HEK293 (cell line): Measurements from ENCODE around the gene MAU2.
"Not testable (repeated sequence)": the region's sequence is repeated elsewhere in the genome, so short reads cannot be mapped to it uniquely, and the experiment has no call there.

ENCODE experiments used
- CTCF ChIA-PET: fragments of 350-600 bp; formaldehyde crosslinking; extraction: SDS; loops from one replicate; lab custom pipeline; 2021; ENCODE audit warnings: antibody characterized with exemption; lab: Yijun Ruan, JAX
- POLR2A ChIA-PET: fragments of 300-600 bp; formaldehyde crosslinking; extraction: SDS; loops from one replicate; lab custom pipeline; 2020; ENCODE audit warnings: antibody characterized with exemption, inconsistent platforms; lab: Yijun Ruan, JAX
- H3K27ac ChIP-seq: fragments of 200-500 bp; sonication (Bioruptor generic); 2 replicates; pipeline ENCODE4 v1.5.1; 2014; ENCODE audit warnings: low read depth, low read length, control low read depth, inconsistent platforms; ENCODE audit errors: extremely low read depth
- H3K36me3 ChIP-seq, 2 experiments: fragments of 200-500 bp in 1 of 2; sonication (Bioruptor generic) in 1 of 2; 1 replicate in 1 of 2; 2 replicates in 1 of 2; pipeline ENCODE4 v1.5.1; 2014 to 2017; ENCODE audit warnings: inconsistent platforms in 2 of 2, low read length in 2 of 2; ENCODE audit not compliant: control insufficient read depth in 2 of 2, insufficient read depth in 1 of 2
- H3K4me1 ChIP-seq: fragments of 200-500 bp; sonication (Bioruptor generic); 2 replicates; pipeline ENCODE4 v1.5.1; 2014; ENCODE audit warnings: mild to moderate bottlenecking, low read length, inconsistent platforms; ENCODE audit not compliant: control insufficient read depth, insufficient read depth
- H3K4me3 ChIP-seq: 2 replicates; pipeline ENCODE4 v1.5.1; 2011; ENCODE audit warnings: low read depth, mild to moderate bottlenecking, control low read depth, low read length, moderate library complexity
- H3K9me3 ChIP-seq: fragments of 200-500 bp; sonication (Bioruptor generic); 2 replicates; pipeline ENCODE4 v1.5.1; 2014; ENCODE audit warnings: low read depth, low read length, inconsistent platforms; ENCODE audit not compliant: control insufficient read depth, insufficient read depth
- CTCF ChIP-seq: fragments of 450-650 bp; formaldehyde crosslinking; IDR thresholded peaks from 2 replicates; pipeline ENCODE4 v1.5.1; 2016; ENCODE audit warnings: missing biosample characterization, missing genetic modification characterization
- FEZF1 ChIP-seq: fragments of 450-650 bp; formaldehyde crosslinking; IDR thresholded peaks from 2 replicates; pipeline ENCODE4 v1.5.1; 2016; ENCODE audit warnings: missing biosample characterization, missing genetic modification characterization
- GLIS1 ChIP-seq: fragments of 450-650 bp; formaldehyde crosslinking; IDR thresholded peaks from 2 replicates; pipeline ENCODE4 v1.5.1; 2016; ENCODE audit warnings: missing biosample characterization, missing genetic modification characterization
- MEIS1 ChIP-seq: sonication (generic); formaldehyde crosslinking; IDR thresholded peaks from 2 replicates; pipeline ENCODE4 v1.8.1; 2022; ENCODE audit warnings: missing genetic modification reagents, mild to moderate bottlenecking, borderline replicate concordance
- REPIN1 ChIP-seq: fragments of 450-650 bp; formaldehyde crosslinking; IDR thresholded peaks from 2 replicates; pipeline ENCODE4 v1.5.1; 2017; ENCODE audit warnings: missing biosample characterization, missing genetic modification characterization, low read depth
- TSHZ1 ChIP-seq: fragments of 450-650 bp; formaldehyde crosslinking; IDR thresholded peaks from 2 replicates; pipeline ENCODE4 v1.5.1; 2016; ENCODE audit warnings: missing biosample characterization, missing genetic modification characterization, borderline replicate concordance
- ZBTB44 ChIP-seq: fragments of 450-650 bp; IDR thresholded peaks from 2 replicates; pipeline ENCODE4 v1.5.1; 2018; ENCODE audit warnings: missing biosample characterization, mild to moderate bottlenecking, missing genetic modification characterization
- ZBTB49 ChIP-seq: fragments of 450-650 bp; formaldehyde crosslinking; IDR thresholded peaks from 2 replicates; pipeline ENCODE4 v1.5.1; 2016; ENCODE audit warnings: missing biosample characterization, missing genetic modification characterization, low read depth
- ZNF18 ChIP-seq: fragments of 450-650 bp; formaldehyde crosslinking; IDR thresholded peaks from 2 replicates; pipeline ENCODE4 v1.5.1; 2016; ENCODE audit warnings: missing biosample characterization, missing genetic modification characterization
- ZNF2 ChIP-seq: fragments of 450-650 bp; formaldehyde crosslinking; IDR thresholded peaks from 2 replicates; pipeline ENCODE4 v1.5.1; 2016; ENCODE audit warnings: missing biosample characterization, missing genetic modification characterization
- ZNF266 ChIP-seq: fragments of 450-650 bp; formaldehyde crosslinking; IDR thresholded peaks from 2 replicates; pipeline ENCODE4 v1.5.1; 2016; ENCODE audit warnings: missing biosample characterization, missing genetic modification characterization, low read depth
- ZNF423 ChIP-seq: fragments of 450-650 bp; formaldehyde crosslinking; IDR thresholded peaks from 2 replicates; pipeline ENCODE4 v1.5.1; 2016; ENCODE audit warnings: missing biosample characterization, missing genetic modification characterization
- ZNF530 ChIP-seq: fragments of 450-650 bp; formaldehyde crosslinking; IDR thresholded peaks from 2 replicates; pipeline ENCODE4 v1.5.1; 2016; ENCODE audit warnings: low read depth, missing biosample characterization, missing genetic modification characterization
- ZNF555 ChIP-seq: fragments of 450-650 bp; formaldehyde crosslinking; conservative IDR thresholded peaks from 2 replicates; pipeline ENCODE4 v1.5.1; 2017; ENCODE audit warnings: missing biosample characterization, mild to moderate bottlenecking, missing genetic modification characterization, inconsistent platforms
- ZSCAN5A ChIP-seq: fragments of 450-650 bp; formaldehyde crosslinking; IDR thresholded peaks from 2 replicates; pipeline ENCODE4 v1.5.1; 2016; ENCODE audit warnings: missing biosample characterization, missing genetic modification characterization

The MAU2 gene

GRCh38 chr19:19379527-19379926, 58.9 kb downstream of the MAU2 start:
- H3K36me3 ChIP-seq: no peaks in the 10 kb centered on the region
- no peak overlapping the region for H3K27ac ChIP-seq
- CTCF ChIA-PET: interaction anchor here (0.6 to 0.9 kb wide), 2 partner anchors 12 to 14 kb away, joined by 3 read pairs; no protein-coding TSS in a partner anchor
- no peak overlapping the region for H3K4me3 ChIP-seq
- peaks cover 9% of the 10 kb centered on the region for H3K4me1 ChIP-seq
- TF ChIP-seq ZNF423 (tag by site-specific recombination) (no peak), FEZF1 (tag by site-specific recombination) (no peak), MEIS1 (no peak), ZNF2 (tag by site-specific recombination) (no peak), ZNF18 (tag by site-specific recombination) (no peak), ZSCAN5A (tag by site-specific recombination) (no peak), CTCF (tag by site-specific recombination) (no peak), TSHZ1 (tag by site-specific recombination) (no peak), REPIN1 (no peak), GLIS1 (no peak), ZBTB44 (tag by site-specific recombination) (no peak), ZBTB49 (tag by site-specific recombination) (no peak), ZNF555 (tag by site-specific recombination) (no peak), ZNF266 (tag by site-specific recombination) (no peak), ZNF530 (tag by site-specific recombination) (no peak)
- POLR2A ChIA-PET: interaction anchor here (0.5 to 0.6 kb wide), 2 partner anchors 64 to 374 kb away, joined by 3 read pairs; no protein-coding TSS in a partner anchor
- H3K9me3 ChIP-seq: no peaks in the 10 kb centered on the region

- H3K27ac ChIP-seq: not testable (repeated sequence)
- ChIA-PET CTCF (interaction anchor here (0.6 kb wide), 1 partner anchor 15 kb away, joined by 3 read pairs; no protein-coding TSS in a partner anchor), POLR2A (interaction anchor here (1.8 kb wide), 1 partner anchor 25 kb away, joined by 4 read pairs; the partner anchor contains the start of gene GATAD2A)
These were observed 59.7 kb downstream of the MAU2 start for GRCh38 chr19:19380316-19380715.

More at GRCh38 chr19:19380316-19380715, 59.7 kb downstream of the MAU2 start:
- H3K36me3 ChIP-seq, H3K9me3 ChIP-seq, H3K4me1 ChIP-seq, H3K4me3 ChIP-seq: not testable (repeated sequence)
